Caki2 (cell line): ENCODE results near the gene CMSS1. TPM values are rescaled to one million over a fixed set of nuclear protein-coding genes. Genes with fewer than 3 reads are reported as not detected.

ENCODE experiments used
- DNase-seq: peaks from one replicate; pipeline ENCODE4 v3.0.0-alpha.2; 2015; ENCODE audit warnings: low read depth
- in situ Hi-C: cut with HindIII; loops from 2 replicates; pipeline ENCODE4 v1.10.0; 2016; ENCODE audit warnings: low sequenced_read_pairs, low pct_unique_long_range_greater_than_20kb, mixed read lengths
- total RNA-seq: library from RNA; depleted of rRNA; stranded (reverse); fragments of >200 nt; shearing (Covaris generic); gene quantifications from 2 replicates; pipeline ENCODE4 v1.2.3, GENCODE V29; 2014; ENCODE audit warnings: low replicate concordance

Gene CMSS1
- total RNA-seq, 1 experiment from 2014 or later = 36.5 TPM

DNA sequence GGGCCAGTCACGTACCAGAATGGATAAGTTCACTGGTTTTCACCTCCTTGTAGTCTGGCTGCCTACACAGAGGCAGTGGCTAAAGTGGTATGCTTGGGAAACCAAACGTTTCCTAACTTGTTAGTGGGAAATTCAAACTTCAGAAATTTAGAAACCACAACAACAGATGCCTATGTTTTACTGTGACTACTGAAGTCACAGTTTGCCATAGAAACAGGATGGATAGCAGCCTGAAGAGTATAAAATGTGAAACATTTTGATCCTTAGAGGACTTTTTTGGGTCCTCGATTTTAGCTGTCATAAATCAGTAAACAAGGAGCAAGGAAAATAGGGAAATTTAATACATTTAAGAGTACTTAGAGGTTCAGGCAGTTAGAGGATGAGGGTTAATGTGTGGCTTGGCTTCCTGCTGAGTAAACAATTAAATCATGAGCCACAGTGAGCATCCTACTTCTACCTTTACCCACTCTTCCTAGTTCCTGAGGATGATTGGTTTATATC is 48.6 kb downstream of the CMSS1 start:
- no peak for DNase-seq

DNA sequence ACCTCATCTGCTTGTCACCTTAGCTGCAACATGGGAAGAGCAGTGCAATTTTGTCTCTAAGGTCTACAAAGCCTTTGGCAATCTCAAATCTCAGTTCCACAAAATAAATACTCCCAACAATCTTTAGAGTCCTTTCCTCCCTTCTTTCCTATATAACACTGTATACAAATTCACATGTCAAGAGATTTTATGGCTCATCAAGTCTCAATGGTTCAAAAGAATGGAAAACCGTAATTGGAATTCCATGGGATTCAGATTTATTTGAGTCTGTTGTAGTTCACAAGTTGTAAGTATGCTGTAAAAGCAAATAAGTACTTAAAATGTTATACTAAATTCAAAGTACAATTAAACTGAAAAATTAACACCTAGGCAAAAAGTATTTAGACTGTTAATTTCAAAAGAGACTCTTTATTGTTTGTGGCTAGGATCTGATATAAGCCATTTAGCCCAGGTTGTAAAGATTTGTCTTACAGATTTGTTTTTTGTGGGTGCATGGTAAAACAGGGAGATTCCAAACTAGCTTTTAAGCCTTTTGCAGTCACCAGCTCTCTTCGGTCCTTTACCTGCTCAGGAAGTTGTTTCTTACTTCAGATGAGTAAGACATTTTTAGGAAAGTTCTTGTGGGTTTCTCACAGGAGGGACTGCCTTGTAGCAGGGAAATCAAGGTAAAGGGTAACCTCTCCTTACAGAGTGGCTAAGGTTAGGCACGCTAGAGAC is 50.1 kb downstream of the CMSS1 start:
- in situ Hi-C loops = no loop called here

More for the DNA sequence above, 48.6 kb downstream of the CMSS1 start:
- in situ Hi-C loops = no loop called here

DNA sequence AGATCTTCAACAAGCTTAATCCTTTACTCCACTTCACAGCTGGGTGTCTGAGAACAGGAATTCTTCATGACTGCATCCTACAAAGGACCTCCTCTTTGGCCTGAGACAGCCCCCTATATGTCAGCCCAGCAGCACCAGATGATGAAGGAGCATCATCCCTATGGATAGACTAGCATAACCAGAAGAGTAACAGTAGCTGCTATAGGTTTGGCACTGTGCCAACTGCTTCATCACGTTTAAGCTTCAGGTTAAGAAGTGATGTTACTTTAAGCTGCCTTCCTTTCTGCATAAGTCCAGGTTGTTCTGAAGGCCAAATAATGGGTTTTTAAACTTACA is 50.6 kb downstream of the CMSS1 start:
- in situ Hi-C loops = no loop called here
- DNase-seq = no peak

More for the DNA sequence above, 50.1 kb downstream of the CMSS1 start:
- no peak for DNase-seq

DNA sequence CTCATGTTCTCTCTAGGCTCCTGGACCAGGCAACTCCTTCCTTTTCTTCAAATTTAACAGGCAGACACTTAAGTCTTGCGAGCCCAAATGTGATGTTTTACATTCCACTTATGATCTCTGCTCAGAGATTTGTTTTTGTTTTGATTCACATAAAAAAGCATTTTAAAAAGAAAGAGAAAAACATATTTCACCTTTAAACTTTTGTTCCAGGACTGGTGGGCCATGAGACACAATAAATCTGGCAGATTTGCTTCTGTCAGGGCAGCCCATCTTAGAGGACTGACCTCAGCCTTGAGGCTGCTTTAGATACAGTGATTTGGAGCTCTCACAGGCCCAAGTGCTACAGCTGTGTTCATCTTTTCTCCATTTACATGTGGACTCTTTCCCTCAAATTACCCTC is 52.0 kb downstream of the CMSS1 start:
- in situ Hi-C loops = no loop called here
- no peak for DNase-seq

DNA sequence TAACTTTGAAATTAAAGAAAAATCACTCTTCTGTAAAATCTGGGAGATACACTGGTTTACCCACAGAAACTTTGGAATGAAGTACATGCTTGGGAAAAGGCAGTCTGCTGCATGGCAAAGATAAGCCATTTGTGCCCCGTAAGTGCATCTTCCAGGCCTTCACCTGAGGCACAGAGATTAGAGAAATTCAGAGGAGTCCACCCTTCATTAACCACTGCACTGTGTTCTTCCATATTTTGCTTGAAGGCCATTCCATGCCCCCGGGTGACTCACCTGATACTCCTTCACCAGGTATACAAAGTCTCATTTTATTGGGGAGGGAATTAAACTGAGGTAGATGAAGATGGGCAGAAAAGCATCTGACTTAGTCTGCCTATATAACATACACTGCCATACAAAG is 53.0 kb downstream of the CMSS1 start:
- DNase-seq = no peak
- in situ Hi-C loops = no loop called here

DNA sequence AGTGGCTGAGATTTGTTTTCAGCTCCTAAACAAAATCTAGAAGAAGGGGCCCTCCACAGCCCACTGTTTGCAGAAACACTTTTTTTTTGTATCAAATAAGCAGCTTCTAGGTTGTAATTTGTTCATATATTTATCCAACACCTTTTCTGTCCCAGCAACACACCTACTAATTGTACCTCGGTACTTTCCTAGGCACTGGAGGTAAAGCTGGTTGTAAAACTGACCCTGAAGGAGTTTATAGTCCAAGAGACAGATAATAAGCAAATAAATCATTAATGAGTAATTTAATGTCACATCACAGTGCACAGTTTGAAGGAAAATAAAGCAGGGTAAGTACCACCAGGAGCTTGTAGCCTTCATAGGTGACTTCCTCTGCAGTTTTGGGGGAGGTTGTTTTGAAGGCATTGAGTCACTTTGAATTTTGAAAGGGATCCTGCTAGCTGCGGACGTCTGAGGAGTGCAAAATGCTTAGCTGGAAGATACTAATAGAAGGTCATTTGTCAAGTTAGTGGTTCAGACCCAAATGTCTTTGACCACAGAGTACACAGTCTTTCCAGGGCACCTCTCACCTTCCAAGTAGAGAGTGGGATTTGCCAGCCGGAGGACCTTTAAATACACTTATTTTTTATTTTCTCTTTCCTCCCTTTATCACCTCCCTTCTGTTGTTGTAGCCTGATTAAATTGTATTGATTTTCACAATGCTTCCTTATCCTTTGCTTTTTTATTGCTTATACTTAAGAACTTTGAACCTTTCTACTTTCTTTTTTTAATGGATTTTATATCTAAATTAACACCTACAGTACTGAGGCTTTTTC is 53.8 kb downstream of the CMSS1 start:
- no peak for DNase-seq
- in situ Hi-C loops = no loop called here

DNA sequence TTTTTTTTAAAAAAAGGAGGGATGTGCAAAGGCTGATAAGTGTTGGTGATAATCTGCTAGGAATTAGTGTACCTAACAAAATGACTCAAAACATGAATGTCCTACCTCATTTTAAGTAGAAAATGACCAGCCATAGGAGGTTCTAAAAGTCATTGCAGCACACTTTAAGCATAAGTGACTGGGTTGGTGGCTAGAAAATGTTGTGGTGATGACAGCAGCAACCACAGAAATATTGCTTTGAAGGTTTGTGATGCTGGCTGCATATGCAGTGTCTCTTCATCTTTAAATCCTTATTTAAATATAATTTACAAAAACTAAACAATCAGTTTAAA is 55.2 kb downstream of the CMSS1 start:
- in situ Hi-C loops = no loop called here
- DNase-seq = no peak

DNA sequence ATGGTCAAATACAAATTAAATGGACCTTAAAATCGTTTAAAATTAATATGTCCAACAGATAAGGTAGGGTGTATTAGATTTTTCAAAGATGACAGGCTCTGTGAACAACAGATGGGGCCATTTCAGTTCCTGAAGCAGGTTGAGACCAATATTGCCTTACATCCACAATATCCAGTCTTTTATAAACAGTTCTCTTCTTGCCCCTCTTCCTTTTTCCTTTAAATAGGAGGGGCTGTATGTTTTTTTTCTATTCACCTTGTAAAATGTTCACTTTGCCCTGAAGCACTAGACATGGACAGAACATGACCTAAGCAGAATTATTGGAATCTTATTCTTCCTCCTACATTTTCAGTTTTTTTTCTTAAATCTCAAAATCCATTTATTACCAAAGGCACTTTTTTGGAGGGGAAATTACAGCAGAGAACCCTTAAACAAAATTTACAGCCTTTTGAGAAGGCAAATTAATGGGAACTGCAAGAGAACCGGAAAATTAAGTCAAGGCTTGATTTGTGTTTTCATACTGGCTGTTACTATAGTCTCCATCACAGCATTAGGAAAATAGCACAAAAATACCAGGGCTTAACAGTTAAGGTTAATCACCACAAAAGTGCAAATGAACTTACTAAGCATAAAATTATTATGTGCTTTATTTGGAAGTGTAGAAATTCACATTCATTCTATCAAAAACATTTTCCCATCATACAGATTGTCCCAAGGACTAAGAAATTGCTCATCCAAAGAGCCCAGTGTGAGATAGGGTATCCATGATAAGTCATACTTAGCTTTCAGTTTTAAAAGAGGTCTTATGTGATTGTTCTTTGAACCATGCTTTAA is 55.8 kb downstream of the CMSS1 start:
- in situ Hi-C loops = no loop called here
- DNase-seq = no peak

DNA sequence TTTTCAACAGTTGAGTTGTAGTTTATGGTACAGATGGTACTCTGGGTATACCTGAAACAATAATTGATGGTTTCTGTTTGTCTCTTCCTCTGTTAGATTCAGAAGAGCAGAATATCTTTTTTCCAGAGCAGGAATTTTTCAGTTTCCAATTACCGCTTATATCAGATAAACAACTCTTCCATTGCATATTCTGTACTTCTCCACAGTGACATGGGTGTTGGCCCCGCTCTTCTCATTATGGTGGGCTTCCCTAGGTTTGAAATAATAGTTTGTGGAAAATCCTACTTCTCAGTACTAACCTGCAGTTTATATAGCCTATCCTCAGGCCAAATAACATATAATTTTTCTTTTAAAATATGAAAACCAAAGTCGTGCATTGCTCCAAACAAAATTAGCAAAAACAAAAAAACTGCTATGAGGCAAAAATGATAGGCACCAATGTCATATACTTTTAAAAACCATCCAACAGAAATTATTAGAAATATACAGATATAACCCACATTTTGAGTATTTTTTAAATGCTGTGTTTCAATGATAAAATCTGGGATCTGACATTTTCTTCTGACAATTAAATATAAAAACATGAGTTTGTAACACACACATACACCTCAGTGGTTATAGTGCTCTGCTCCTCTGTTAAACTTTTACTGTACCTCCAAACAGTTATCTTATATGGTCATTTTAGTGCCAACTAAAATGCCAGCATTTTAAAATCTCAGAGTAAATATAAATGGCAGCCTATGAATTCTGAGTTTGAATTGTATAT is 56.8 kb downstream of the CMSS1 start:
- in situ Hi-C loops = no loop called here
- DNase-seq = no peak

DNA sequence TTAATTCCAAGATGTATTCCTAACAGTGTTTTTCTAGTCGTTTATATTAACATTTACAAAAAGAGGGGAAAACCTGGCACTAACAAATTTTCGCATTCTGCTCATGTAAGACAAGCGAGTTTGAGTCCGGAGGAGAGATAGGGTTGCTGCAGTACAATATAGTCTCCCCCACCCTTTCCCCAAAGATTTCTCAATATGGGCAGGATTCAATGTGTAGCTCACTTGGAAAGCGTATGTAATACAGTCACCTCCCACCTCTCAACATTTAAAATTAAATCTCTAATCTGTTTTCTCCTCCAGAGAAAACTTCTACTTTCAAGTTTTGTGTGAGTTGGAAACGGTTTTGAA is 57.9 kb downstream of the CMSS1 start:
- no peak for DNase-seq
- in situ Hi-C loops = no loop called here

DNA sequence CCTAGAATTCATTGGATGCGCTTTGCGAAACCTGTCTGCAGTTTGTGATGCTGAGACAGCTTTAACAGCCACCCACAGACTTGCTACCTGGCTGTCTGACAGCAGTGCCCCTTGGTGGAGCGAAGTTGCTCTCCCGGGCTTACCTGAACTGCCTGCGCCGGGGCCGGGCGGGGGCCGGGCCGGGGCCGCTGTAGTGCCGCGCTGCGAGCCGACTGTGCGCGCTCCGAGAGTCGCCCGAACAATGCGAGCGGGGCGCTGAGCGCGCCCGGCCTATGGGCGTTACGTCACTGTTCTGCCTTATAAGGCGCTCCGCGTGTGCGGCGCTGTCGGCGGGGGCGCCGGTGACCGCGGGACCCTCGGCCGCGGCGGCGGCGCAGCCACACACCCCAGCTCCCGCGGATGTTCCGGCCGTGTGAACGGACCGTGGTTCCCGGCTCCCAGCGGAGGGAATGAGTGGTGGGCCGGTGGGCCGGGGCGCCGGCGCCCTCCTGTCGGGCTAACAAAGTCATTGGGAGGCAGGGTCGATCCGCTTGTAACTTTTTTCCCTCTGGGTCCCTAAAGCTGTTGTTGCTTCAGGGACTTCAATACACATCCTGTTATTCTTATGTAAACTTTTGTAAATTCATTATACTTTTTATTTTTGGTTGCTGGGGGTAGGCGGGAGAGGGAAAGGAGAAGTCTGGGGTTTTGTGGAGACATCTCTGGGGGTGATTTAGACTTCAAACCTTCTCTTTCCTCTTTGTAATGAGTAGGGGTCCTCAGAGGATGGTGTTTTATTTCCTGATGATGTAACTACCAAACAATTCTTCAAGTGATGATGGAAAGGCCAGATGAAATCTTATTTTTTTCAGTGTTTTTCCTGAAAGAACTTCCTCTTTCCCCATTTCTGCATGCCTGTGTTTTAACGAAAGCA is 58.5 kb downstream of the CMSS1 start:
- no peak for DNase-seq
- in situ Hi-C loops = no loop called here

DNA sequence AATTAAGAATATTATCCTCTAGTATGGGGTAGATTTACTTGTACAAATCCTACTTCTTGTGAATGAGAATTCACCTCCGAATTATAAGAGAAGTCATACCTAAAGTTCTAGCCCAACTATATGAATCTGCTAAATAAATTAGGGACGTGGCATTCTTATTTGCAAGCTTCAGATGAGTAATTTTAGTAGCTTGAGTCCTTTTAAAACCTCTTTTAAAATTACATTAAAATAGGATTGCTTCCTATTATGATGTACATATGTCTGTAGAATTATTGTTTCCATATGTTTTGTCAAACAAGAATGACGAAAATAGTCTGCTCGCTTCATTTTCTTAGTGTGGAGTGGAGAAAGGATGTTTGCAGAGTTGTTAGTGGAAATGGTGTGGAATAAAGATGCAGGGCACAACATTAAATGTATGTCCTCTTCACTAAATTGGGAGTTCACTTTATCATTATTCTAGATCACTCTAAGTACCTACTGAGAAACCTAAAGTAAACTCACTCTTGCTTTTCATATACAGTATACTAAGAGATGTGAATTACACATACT is 59.4 kb downstream of the CMSS1 start:
- in situ Hi-C loops = no loop called here

DNA sequence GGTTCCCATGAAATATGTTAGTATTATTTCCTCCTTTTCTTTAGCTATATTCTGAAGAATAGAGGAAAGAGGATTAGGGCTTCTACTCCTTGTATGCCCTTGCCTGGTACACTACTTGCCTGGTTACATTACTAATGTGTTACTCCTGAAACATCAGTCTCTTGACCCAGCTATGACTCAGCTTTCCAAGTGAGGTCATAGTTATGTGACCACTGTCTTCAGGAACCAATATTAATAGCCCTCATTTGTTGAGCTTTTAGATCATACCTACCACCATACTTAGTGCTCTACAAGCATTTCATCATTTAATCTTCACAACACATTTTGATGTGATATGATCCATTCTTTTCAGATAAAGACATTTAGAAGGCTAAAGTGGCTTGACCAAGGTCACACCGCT is 60.3 kb downstream of the CMSS1 start:
- in situ Hi-C loops = no loop called here
- DNase-seq = peak; percentile 14

More for the DNA sequence above, 59.4 kb downstream of the CMSS1 start:
- DNase-seq = no peak

DNA sequence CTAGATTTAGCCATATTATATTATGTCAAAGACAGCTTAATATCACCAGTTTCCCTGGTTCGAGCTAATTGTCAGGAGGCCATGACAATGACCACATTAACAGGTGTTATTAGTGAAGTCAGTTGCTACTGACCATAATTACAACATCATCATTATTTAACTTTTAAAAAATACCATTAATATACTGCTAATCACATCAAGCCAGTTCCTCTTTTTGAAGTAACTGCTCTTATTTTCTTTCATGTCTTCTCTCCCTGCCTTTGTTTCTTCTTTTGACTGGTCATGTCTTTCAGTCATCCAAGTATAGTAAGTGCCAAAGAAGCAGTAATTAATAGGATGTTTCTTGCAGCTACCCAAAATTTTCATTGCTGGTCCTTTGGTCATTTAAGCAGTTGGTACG is 61.6 kb downstream of the CMSS1 start:
- DNase-seq = no peak
- in situ Hi-C loops = no loop called here

DNA sequence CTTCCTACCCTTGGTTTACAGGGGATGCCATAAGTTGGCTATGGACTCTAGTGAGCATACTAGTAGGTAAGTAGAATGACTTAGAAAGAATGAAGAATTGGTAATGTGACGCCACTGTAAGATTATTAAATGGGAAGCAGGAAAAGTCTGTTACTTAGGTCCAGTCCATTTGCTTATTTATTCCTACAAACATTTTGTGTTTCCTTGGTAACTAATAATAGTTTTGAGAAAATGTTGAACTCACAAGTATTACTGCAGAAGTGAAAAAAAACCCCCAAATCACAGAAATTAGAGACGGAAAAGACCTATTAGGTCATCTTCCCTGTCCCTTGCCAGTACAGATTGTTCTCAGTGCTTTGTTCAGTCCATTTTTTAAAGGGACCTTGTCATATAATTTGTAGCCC is 63.5 kb downstream of the CMSS1 start:
- no peak for DNase-seq
- in situ Hi-C loops = no loop called here

DNA sequence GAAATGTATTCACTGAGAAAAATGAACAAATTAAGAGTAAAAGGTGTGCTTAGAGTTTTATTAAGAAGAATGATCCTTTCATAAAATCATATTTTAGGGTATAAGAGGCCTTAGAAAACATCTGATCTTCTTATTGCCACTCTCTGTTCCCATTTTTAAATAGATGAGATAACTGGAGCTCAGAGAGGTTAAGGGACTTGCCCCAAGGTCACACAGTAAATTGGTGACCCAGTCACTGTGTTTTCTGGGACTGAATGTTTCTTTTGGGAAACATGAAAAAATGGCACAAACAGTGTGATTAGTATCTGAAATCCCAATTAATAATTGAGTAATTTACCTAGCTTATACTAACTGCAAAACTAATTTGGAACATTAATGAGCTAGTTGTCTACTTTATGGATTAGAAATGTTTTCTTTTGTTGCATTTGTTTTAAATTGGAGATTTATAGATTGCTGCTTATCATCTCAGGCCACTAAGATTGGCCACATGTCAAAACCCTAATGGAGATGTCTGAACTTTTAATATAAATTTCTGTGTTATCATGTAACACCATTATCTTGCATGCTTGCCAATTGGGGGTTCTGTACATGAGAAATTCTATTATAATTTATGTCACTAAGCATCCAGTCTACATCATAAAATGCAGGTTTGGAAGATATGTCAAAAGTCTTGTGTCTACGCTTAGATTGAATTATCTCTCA is 64.9 kb downstream of the CMSS1 start:
- no peak for DNase-seq
- in situ Hi-C loops = no loop called here

DNA sequence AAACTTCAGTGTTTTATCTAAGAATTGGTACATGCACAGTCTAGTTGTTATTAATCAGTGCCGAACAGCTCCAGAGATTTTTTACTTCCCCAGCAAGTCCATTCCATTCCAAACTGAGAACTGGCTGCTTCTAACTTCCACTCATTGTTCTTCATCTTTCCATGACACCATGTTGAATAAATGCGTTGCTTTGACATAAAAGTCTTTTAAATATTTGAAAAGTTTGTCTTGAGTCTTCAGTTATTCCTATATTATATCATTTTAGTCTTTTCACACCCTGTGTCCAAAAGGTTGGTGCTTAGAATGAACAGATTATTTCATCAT is 65.4 kb downstream of the CMSS1 start:
- no peak for DNase-seq
- in situ Hi-C loops = no loop called here
